Activated CD4-positive, alpha-beta T cell treated with anti-CD3 and anti-CD28 coated beads, Interleukin-2, amount 10 ng/mL, durations not matched to agents 24 days and 14 days (primary cell): ENCODE measurements around the gene ECEL1. TPM values are rescaled to one million over a fixed set of nuclear protein-coding genes. Genes with fewer than 3 reads are reported as not detected.

ENCODE experiments used
- DNase-seq: peaks from one replicate; pipeline ENCODE4 v3.0.0; 2022
- H3K27ac Mint-ChIP-seq: one replicate; pipeline ENCODE4 v1.8.0; 2022; ENCODE audit warnings: mild to moderate bottlenecking, mixed read lengths
- H3K27me3 Mint-ChIP-seq: one replicate; pipeline ENCODE4 v1.8.0; 2022; ENCODE audit warnings: mixed read lengths
- H3K36me3 Mint-ChIP-seq: one replicate; pipeline ENCODE4 v1.8.0; 2022; ENCODE audit warnings: low read depth, mild to moderate bottlenecking, mixed read lengths
- H3K4me1 Mint-ChIP-seq: one replicate; pipeline ENCODE4 v1.8.0; 2021; ENCODE audit warnings: mixed read lengths
- H3K4me3 Mint-ChIP-seq: one replicate; pipeline ENCODE4 v1.8.0; 2022; ENCODE audit warnings: mild to moderate bottlenecking, moderate library complexity, mixed read lengths
- H3K9me3 Mint-ChIP-seq: one replicate; pipeline ENCODE4 v1.8.0; 2021; ENCODE audit warnings: mixed read lengths
- intact Hi-C: fragments of 100-400 bp; cut with micrococcal nuclease; formaldehyde crosslinking; loops from one replicate; pipeline ENCODE4 v1.15.1; 2023
- total RNA-seq: library from RNA; stranded (reverse); gene quantifications from 2 replicates; pipeline ENCODE4 v1.2.3, GENCODE V29; 2022

ECEL1 gene
- total RNA-seq, 1 donor from 2014 or later = 0.19 TPM

- DNase-seq = no peak
- Mint-ChIP-seq H3K4me3 (no peak overlapping the region), H3K36me3 (no peaks in the 10 kb centered on the region), H3K9me3 (no peaks in the 10 kb centered on the region), H3K4me1 (no peaks in the 10 kb centered on the region), H3K27me3 (peaks cover 4% of the 10 kb centered on the region), H3K27ac (no peak overlapping the region)
- intact Hi-C loops = no loop called here
Measured at GRCh38 chr2:232496501-232497270, 9.1 kb upstream of the ECEL1 start.

GRCh38 chr2:232495292-232495691 is 7.7 kb upstream of the ECEL1 start:
- Mint-ChIP-seq H3K9me3 (no peaks in the 10 kb centered on the region), H3K4me3 (no peak overlapping the region), H3K4me1 (no peaks in the 10 kb centered on the region), H3K27ac (no peak overlapping the region), H3K36me3 (no peaks in the 10 kb centered on the region), H3K27me3 (peaks cover 1% of the 10 kb centered on the region)
- intact Hi-C loops = no loop called here
- DNase-seq = no peak

- intact Hi-C loops = no loop called here
- no peak for DNase-seq
- Mint-ChIP-seq H3K36me3 (no peaks in the 10 kb centered on the region), H3K9me3 (no peaks in the 10 kb centered on the region), H3K4me1 (no peaks in the 10 kb centered on the region), H3K27me3 (peaks cover 7% of the 10 kb centered on the region), H3K27ac (no peak overlapping the region), H3K4me3 (no peak overlapping the region)
Measured at GRCh38 chr2:232494542-232494941, 6.9 kb upstream of the ECEL1 start.

GRCh38 chr2:232493701-232494474 is 6.3 kb upstream of the ECEL1 start:
- no peak for DNase-seq
- intact Hi-C loops = no loop called here
- Mint-ChIP-seq H3K4me1 (no peaks in the 10 kb centered on the region), H3K36me3 (no peaks in the 10 kb centered on the region), H3K9me3 (no peaks in the 10 kb centered on the region), H3K27me3 (peaks cover 13% of the 10 kb centered on the region), H3K4me3 (no peak overlapping the region), H3K27ac (no peak overlapping the region)

- Mint-ChIP-seq H3K36me3 (no peaks in the 10 kb centered on the region), H3K27me3 (peaks cover 19% of the 10 kb centered on the region), H3K4me1 (no peaks in the 10 kb centered on the region), H3K27ac (no peak overlapping the region), H3K4me3 (no peak overlapping the region), H3K9me3 (no peaks in the 10 kb centered on the region)
- no peak for DNase-seq
- intact Hi-C loops = no loop called here
Measured at GRCh38 chr2:232492963-232493700, 5.5 kb upstream of the ECEL1 start.

- H3K27me3 Mint-ChIP-seq = peaks cover 20% of the 10 kb centered on the region
- H3K27ac Mint-ChIP-seq = no peak overlapping the region
- no peaks in the 10 kb centered on the region for H3K9me3 Mint-ChIP-seq
Measured at GRCh38 chr2:232492236-232492848, 4.7 kb upstream of the ECEL1 start.

GRCh38 chr2:232491139-232491780 is 3.6 kb upstream of the ECEL1 start:
- Mint-ChIP-seq H3K27ac (no peak overlapping the region), H3K4me1 (no peaks in the 10 kb centered on the region), H3K9me3 (no peaks in the 10 kb centered on the region), H3K36me3 (no peaks in the 10 kb centered on the region), H3K27me3 (peaks cover 21% of the 10 kb centered on the region), H3K4me3 (no peak overlapping the region)
- intact Hi-C loops = no loop called here
- no peak for DNase-seq

More at GRCh38 chr2:232492236-232492848, 4.7 kb upstream of the ECEL1 start:
- no peaks in the 10 kb centered on the region for H3K4me1 Mint-ChIP-seq
- intact Hi-C loops = no loop called here
- H3K4me3 Mint-ChIP-seq = no peak overlapping the region
- H3K36me3 Mint-ChIP-seq = no peaks in the 10 kb centered on the region
- no peak for DNase-seq

- no peak for DNase-seq
- intact Hi-C loops = no loop called here
- Mint-ChIP-seq H3K9me3 (no peaks in the 10 kb centered on the region), H3K27ac (no peak overlapping the region), H3K4me3 (no peak overlapping the region), H3K4me1 (no peaks in the 10 kb centered on the region), H3K27me3 (peaks cover 24% of the 10 kb centered on the region), H3K36me3 (no peaks in the 10 kb centered on the region)
Measured at GRCh38 chr2:232490221-232491138, 2.8 kb upstream of the ECEL1 start.

- Mint-ChIP-seq H3K9me3 (no peaks in the 10 kb centered on the region), H3K4me1 (peaks cover 4% of the 10 kb centered on the region), H3K4me3 (no peak overlapping the region), H3K27me3 (peaks cover 32% of the 10 kb centered on the region), H3K27ac (no peak overlapping the region), H3K36me3 (no peaks in the 10 kb centered on the region)
- no peak for DNase-seq
- intact Hi-C loops = loop anchor here (10.0 kb wide), 1 partner anchor 75 kb away; no protein-coding TSS in a partner anchor
Measured at GRCh38 chr2:232489516-232490220, 2.0 kb upstream of the ECEL1 start.

GRCh38 chr2:232488721-232489300 is 1.2 kb upstream of the ECEL1 start:
- no peak overlapping the region for H3K27ac Mint-ChIP-seq
- no peaks in the 10 kb centered on the region for H3K36me3 Mint-ChIP-seq
- no peak for DNase-seq
- H3K27me3 Mint-ChIP-seq = peaks cover 39% of the 10 kb centered on the region
- no peak overlapping the region for H3K4me3 Mint-ChIP-seq
- peaks cover 4% of the 10 kb centered on the region for H3K4me1 Mint-ChIP-seq
- intact Hi-C loops = loop anchor here (10.0 kb wide), 1 partner anchor 74 kb away; no protein-coding TSS in a partner anchor
- H3K9me3 Mint-ChIP-seq = no peaks in the 10 kb centered on the region

GRCh38 chr2:232488097-232488711 is 570 bp upstream of the ECEL1 start:
- H3K27me3 Mint-ChIP-seq = peaks cover 39% of the 10 kb centered on the region
- H3K4me3 Mint-ChIP-seq = no peak overlapping the region
- intact Hi-C loops = loop anchor here (10.0 kb wide), 1 partner anchor 73 kb away; no protein-coding TSS in a partner anchor
- H3K27ac Mint-ChIP-seq = no peak overlapping the region
- H3K4me1 Mint-ChIP-seq = peaks cover 4% of the 10 kb centered on the region
- no peaks in the 10 kb centered on the region for H3K9me3 Mint-ChIP-seq
- no peaks in the 10 kb centered on the region for H3K36me3 Mint-ChIP-seq
- no peak for DNase-seq
